Upper lobe of left lung (tissue), 4 donors: ENCODE data around the gene MX2.

Experiments
- CTCF ChIP-seq, 6 experiments: fragments of 450-650 bp in 4 of 6; fragments of 200-600 bp in 2 of 6; sonication (generic) in 2 of 6; IDR thresholded peaks; one replicate each; pipeline ENCODE4 v1.5.1; 2016 to 2019; ENCODE audit warnings: antibody characterized with exemption in 6 of 6
- POLR2A ChIP-seq, 4 donors: fragments of 450-650 bp; IDR thresholded peaks; one replicate each; pipeline ENCODE4 v1.5.1; 2016 to 2017; ENCODE audit warnings: antibody characterized with exemption in 4 of 4, mild to moderate bottlenecking in 2 of 4
- POLR2AphosphoS5 ChIP-seq, 2 donors: sonication (generic); formaldehyde crosslinking; IDR thresholded peaks; one replicate each; pipeline ENCODE4 v1.5.1; 2017; ENCODE audit warnings: antibody characterized with exemption in 2 of 2

GRCh38 chr21:41402231-41402630 is 40.4 kb downstream of the MX2 start:
- TF ChIP-seq CTCF (IDR thresholded peaks at IDR 0.05) (no peak), POLR2A (IDR thresholded peaks at IDR 0.05) (no peak), POLR2AphosphoS5 (IDR thresholded peaks at IDR 0.05) (no peak)
